ENCODE measurements around the gene UBB. TPM values are rescaled to one million over a fixed set of nuclear protein-coding genes. Genes with fewer than 3 reads are reported as not detected.

UBB gene
- total and polyA plus RNA-seq, 9 of the 15 experiments (the other 6 are each of a cell fraction or from before 2014, with no cell fraction given), result 1,069 to 4,143 (median 1,696) TPM

DNA sequence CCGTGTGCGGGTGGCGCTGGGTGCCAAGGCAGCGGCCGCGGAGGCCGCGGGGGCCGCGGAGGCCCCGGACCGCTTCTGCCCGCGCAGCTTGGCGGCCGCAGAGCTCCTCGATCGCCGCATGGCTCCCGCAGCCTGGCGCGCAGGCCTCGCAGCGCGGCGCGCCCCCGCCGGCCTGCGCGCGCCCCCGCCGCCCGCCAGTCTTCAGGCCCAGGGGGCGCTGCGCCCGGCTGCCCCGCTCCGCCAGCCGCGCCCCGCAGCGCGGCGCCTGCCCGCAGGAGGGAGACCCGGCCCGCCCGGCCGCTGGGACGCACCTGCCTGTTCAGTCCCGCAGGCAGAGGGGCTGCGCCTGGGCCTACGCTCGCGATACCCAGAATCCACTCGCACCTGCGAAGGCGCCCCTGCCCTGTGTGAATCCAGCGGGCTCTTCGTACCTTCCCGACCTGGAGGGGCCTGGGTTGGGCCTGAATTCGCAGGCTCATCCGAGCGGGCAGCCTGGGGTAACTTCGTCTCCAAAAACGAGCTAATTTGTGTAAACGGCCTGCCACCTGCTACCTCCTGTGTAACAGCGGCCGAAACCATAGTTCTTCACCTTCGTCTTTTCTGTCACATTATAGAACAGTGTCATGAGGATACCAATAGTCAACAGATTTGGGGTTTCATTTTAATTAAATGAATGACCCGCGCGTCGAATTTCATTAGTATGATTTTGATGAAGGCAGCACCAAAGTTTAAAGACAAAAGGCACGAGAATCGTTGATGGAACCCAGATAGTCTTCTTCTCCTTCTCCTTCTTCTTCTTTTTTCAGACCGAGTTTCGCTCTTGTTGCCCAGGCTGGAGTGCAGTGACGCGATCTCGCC is 27.3 kb upstream of the UBB start, which contains the start of gene CENPV (continued):
- TF ChIP-seq ZNF589 (CRISPR knock-in tag; IDR thresholded peaks at IDR 0.05; ENCODE audit: low read depth) (peak; percentile 71), ZNF316 (IDR thresholded peaks at IDR 0.05) (peak; percentile 64), PHF8 (IDR thresholded peaks at IDR 0.05; ENCODE audit: borderline replicate concordance, low read length) (peak; percentile 81; the same call in 1 of the 2 replicates), MEF2A (IDR thresholded peaks at IDR 0.05; ENCODE audit: control insufficient read depth, low read depth, low read length) (no peak), TAF1 (IDR thresholded peaks at IDR 0.05; ENCODE audit: control insufficient read depth, extremely low read depth, insufficient read depth, low read length, severe bottlenecking) (peak; percentile 61), NR3C1 (CRISPR knock-in tag; IDR thresholded peaks at IDR 0.05) (0 out of 2 replicates have a peak, but pooled peaks have one; percentile 19), SIN3A (IDR thresholded peaks at IDR 0.05; ENCODE audit: borderline replicate concordance in 2 of 2, control insufficient read depth in 1 of 2, low read depth in 2 of 2, low read length in 2 of 2) (no peak), POLR2G (IDR thresholded peaks at IDR 0.05; ENCODE audit: low read depth, low read length) (peak; percentile 84), CXXC5 (CRISPR knock-in tag; IDR thresholded peaks at IDR 0.05) (peak; percentile 75), ARHGAP35 (IDR thresholded peaks at IDR 0.05; ENCODE audit: partially characterized antibody) (no peak), HCFC1 (IDR thresholded peaks at IDR 0.05; ENCODE audit: low read depth, low read length) (peak; percentile 19; the same call in 1 of the 2 replicates), SIN3B (IDR thresholded peaks at IDR 0.05; ENCODE audit: low read depth) (peak; percentile 64; the same call in 1 of the 2 replicates), MAZ (CRISPR knock-in tag; conservative IDR thresholded peaks at IDR 0.05 in 1 of 2, IDR thresholded peaks at IDR 0.05 in 1 of 2) (no peak), ZNF143 (CRISPR knock-in tag; IDR thresholded peaks at IDR 0.05) (no peak), RBFOX2 (IDR thresholded peaks at IDR 0.05; ENCODE audit: low read depth, low read length) (peak; percentile 76; the same call in 1 of the 2 replicates)
- TF ChIP-seq, protein P1, sequence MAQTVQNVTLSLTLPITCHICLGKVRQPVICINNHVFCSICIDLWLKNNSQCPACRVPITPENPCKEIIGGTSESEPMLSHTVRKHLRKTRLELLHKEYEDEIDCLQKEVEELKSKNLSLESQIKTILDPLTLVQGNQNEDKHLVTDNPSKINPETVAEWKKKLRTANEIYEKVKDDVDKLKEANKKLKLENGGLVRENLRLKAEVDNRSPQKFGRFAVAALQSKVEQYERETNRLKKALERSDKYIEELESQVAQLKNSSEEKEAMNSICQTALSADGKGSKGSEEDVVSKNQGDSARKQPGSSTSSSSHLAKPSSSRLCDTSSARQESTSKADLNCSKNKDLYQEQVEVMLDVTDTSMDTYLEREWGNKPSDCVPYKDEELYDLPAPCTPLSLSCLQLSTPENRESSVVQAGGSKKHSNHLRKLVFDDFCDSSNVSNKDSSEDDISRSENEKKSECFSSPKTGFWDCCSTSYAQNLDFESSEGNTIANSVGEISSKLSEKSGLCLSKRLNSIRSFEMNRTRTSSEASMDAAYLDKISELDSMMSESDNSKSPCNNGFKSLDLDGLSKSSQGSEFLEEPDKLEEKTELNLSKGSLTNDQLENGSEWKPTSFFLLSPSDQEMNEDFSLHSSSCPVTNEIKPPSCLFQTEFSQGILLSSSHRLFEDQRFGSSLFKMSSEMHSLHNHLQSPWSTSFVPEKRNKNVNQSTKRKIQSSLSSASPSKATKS (CRISPR knock-in tag; IDR thresholded peaks at IDR 0.05), result no peak
- TF ChIP-seq, protein P2, sequence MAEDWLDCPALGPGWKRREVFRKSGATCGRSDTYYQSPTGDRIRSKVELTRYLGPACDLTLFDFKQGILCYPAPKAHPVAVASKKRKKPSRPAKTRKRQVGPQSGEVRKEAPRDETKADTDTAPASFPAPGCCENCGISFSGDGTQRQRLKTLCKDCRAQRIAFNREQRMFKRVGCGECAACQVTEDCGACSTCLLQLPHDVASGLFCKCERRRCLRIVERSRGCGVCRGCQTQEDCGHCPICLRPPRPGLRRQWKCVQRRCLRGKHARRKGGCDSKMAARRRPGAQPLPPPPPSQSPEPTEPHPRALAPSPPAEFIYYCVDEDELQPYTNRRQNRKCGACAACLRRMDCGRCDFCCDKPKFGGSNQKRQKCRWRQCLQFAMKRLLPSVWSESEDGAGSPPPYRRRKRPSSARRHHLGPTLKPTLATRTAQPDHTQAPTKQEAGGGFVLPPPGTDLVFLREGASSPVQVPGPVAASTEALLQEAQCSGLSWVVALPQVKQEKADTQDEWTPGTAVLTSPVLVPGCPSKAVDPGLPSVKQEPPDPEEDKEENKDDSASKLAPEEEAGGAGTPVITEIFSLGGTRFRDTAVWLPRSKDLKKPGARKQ (CRISPR knock-in tag; IDR thresholded peaks at IDR 0.05), result peak; percentile 91; the same call in 1 of the 2 replicates
- TF ChIP-seq, protein P3, sequence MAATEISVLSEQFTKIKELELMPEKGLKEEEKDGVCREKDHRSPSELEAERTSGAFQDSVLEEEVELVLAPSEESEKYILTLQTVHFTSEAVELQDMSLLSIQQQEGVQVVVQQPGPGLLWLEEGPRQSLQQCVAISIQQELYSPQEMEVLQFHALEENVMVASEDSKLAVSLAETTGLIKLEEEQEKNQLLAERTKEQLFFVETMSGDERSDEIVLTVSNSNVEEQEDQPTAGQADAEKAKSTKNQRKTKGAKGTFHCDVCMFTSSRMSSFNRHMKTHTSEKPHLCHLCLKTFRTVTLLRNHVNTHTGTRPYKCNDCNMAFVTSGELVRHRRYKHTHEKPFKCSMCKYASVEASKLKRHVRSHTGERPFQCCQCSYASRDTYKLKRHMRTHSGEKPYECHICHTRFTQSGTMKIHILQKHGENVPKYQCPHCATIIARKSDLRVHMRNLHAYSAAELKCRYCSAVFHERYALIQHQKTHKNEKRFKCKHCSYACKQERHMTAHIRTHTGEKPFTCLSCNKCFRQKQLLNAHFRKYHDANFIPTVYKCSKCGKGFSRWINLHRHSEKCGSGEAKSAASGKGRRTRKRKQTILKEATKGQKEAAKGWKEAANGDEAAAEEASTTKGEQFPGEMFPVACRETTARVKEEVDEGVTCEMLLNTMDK (IDR thresholded peaks at IDR 0.05; ENCODE audit: borderline replicate concordance, insufficient read depth, low read depth, low read length, poor library complexity, severe bottlenecking), result peak; percentile 78

Data from K562 (cell line).